ENCODE data around the gene SERPINB5. TPM values are rescaled to one million over a fixed set of nuclear protein-coding genes. Genes with fewer than 3 reads are reported as not detected.

Gene SERPINB5
- total and polyA plus RNA-seq, 2 of the 13 experiments (the other 11 are each of a cell fraction or from before 2014, with no cell fraction given), result not detected

DNA sequence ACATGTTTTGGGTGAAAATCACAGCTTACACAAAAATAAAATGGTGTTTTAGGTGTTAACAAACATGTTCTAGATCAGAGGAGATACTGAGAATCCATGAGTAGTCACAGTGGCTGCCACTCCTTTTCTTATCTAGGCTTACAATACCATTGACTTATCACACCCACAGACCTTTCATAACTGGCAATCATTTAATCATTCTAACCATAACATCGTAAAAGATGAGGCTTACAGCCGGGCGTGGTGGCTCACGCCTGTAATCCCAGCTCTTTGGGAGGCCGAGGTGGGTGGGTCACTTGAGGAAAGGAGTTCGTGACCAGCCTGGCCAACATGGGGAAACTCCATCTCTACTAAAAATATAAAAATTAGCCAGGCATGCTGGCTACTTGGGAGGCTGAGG, 18.8 kb upstream of the SERPINB5 start:
- H3K27ac ChIP-seq (ENCODE audit: extremely low read length, insufficient read depth, low read length), result no peak overlapping the region
- H3K79me2 ChIP-seq (ENCODE audit: insufficient read depth, low read length), result no peaks in the 10 kb centered on the region
- H3K4me3 ChIP-seq (replicated peaks in 1 of 3; ENCODE audit: insufficient read depth in 1 of 3, low read depth in 2 of 3, low read length in 3 of 3), result no peak overlapping the region
- H3K36me3 ChIP-seq (replicated peaks in 1 of 2; ENCODE audit: control insufficient read depth in 1 of 2, insufficient read depth in 2 of 2, low read length in 2 of 2), result no peaks in the 10 kb centered on the region
- intact Hi-C loops (cut with micrococcal nuclease; ENCODE audit: unreplicated experiment) (no loop called here), in situ Hi-C loops (cut with HindIII; ENCODE audit: extremely low pct_ligation_motif_present, low pct_unique_long_range_greater_than_20kb) (no loop called here)
- no peak overlapping the region for H3K4me2 ChIP-seq (ENCODE audit: low read depth, low read length)
- H2AFZ ChIP-seq (ENCODE audit: low read length), result no peak overlapping the region
- DNase-seq (ENCODE audit: low spot score) (no peak), ATAC-seq (no peak), FAIRE-seq (no peak)
- no peak for TF ChIP-seq ARNTL (CRISPR knock-in tag; IDR thresholded peaks at IDR 0.05)
- POLR2A ChIA-PET, result no interaction called here
- no peaks in the 10 kb centered on the region for H3K9me3 ChIP-seq (ENCODE audit: low read length)
- BruUV-seq (replicated peaks), result no TSS peak
- WGBS (ENCODE audit: low lambda C conversion rate), result 31% methylated on average over 6 of the region's 6 CpGs
- CTCF ChIA-PET (ENCODE audit: low intra/inter-chr PET ratio, low total read pairs), result no interaction called here
- H4K20me1 ChIP-seq (ENCODE audit: insufficient read depth, low read length), result no peaks in the 10 kb centered on the region
- no peak overlapping the region for H3K9ac ChIP-seq (ENCODE audit: insufficient read depth, low read depth, low read length)
- H3K4me1 ChIP-seq (ENCODE audit: insufficient read depth, low read length), result no peaks in the 10 kb centered on the region
- 0 out of 5 replicates have a peak, but pooled peaks cover 0 to 5% of the 10 kb centered on the region in 2 experiments for H3K27me3 ChIP-seq (ENCODE audit: control insufficient read depth in 1 of 2, insufficient read depth in 2 of 2, low read length in 2 of 2)

DNA sequence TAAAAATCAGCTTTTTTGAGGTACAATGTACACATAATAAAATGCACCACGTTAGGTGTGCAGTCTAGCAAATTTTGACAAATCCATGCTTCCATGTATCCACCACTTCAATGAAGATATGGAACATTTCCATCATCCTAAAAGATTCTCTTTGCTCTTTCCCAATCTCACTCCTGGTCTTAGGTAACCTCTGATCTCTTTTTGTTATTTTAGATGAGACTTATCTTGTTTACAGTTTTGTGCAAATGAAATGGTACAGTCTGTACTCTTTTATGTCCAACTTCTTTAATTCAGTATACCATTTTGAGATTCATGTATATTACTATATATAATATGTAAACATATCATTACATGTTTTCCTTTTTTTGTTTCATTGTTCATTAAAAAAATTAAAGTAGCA, 16.3 kb upstream of the SERPINB5 start:
- H3K9ac ChIP-seq (ENCODE audit: insufficient read depth, low read depth, low read length), result no peak overlapping the region
- no peak for TF ChIP-seq CEBPB (IDR thresholded peaks at IDR 0.05; ENCODE audit: borderline replicate concordance, low read depth, low read length)
- TF ChIP-seq HCFC1 (IDR thresholded peaks at IDR 0.05; ENCODE audit: low read depth, low read length), result no peak
- TF ChIP-seq ZSCAN21 (CRISPR knock-in tag; IDR thresholded peaks at IDR 0.05; ENCODE audit: borderline replicate concordance), result no peak
- no peak for TF ChIP-seq ZNF44 (CRISPR knock-in tag; IDR thresholded peaks at IDR 0.05)
- no peak for TF ChIP-seq HOXA9 (CRISPR knock-in tag; IDR thresholded peaks at IDR 0.05; ENCODE audit: borderline replicate concordance)
- TF ChIP-seq FIP1L1 (IDR thresholded peaks at IDR 0.05; ENCODE audit: borderline replicate concordance, insufficient read depth, low read depth, low read length), result no peak
- TF ChIP-seq NONO (IDR thresholded peaks at IDR 0.05), result no peak
- no peak for TF ChIP-seq NONO (CRISPR knock-in tag; conservative IDR thresholded peaks at IDR 0.05)
- TF ChIP-seq, protein P1, sequence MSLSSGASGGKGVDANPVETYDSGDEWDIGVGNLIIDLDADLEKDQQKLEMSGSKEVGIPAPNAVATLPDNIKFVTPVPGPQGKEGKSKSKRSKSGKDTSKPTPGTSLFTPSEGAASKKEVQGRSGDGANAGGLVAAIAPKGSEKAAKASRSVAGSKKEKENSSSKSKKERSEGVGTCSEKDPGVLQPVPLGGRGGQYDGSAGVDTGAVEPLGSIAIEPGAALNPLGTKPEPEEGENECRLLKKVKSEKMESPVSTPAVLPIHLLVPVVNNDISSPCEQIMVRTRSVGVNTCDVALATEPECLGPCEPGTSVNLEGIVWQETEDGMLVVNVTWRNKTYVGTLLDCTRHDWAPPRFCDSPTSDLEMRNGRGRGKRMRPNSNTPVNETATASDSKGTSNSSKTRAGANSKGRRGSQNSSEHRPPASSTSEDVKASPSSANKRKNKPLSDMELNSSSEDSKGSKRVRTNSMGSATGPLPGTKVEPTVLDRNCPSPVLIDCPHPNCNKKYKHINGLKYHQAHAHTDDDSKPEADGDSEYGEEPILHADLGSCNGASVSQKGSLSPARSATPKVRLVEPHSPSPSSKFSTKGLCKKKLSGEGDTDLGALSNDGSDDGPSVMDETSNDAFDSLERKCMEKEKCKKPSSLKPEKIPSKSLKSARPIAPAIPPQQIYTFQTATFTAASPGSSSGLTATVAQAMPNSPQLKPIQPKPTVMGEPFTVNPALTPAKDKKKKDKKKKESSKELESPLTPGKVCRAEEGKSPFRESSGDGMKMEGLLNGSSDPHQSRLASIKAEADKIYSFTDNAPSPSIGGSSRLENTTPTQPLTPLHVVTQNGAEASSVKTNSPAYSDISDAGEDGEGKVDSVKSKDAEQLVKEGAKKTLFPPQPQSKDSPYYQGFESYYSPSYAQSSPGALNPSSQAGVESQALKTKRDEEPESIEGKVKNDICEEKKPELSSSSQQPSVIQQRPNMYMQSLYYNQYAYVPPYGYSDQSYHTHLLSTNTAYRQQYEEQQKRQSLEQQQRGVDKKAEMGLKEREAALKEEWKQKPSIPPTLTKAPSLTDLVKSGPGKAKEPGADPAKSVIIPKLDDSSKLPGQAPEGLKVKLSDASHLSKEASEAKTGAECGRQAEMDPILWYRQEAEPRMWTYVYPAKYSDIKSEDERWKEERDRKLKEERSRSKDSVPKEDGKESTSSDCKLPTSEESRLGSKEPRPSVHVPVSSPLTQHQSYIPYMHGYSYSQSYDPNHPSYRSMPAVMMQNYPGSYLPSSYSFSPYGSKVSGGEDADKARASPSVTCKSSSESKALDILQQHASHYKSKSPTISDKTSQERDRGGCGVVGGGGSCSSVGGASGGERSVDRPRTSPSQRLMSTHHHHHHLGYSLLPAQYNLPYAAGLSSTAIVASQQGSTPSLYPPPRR (CRISPR knock-in tag; IDR thresholded peaks at IDR 0.05; ENCODE audit: borderline replicate concordance), result no peak
- TF ChIP-seq ZNF816 (CRISPR knock-in tag; IDR thresholded peaks at IDR 0.05; ENCODE audit: borderline replicate concordance), result no peak
- no peak for TF ChIP-seq ZFP62 (CRISPR knock-in tag; IDR thresholded peaks at IDR 0.05)
- TF ChIP-seq ZKSCAN8 (CRISPR knock-in tag; IDR thresholded peaks at IDR 0.05; ENCODE audit: borderline replicate concordance), result no peak
- TF ChIP-seq ARHGAP35 (CRISPR knock-in tag; IDR thresholded peaks at IDR 0.05; ENCODE audit: borderline replicate concordance), result no peak

More for the DNA sequence above, 16.3 kb upstream of the SERPINB5 start:
- DNase-seq (ENCODE audit: low spot score) (no peak), ATAC-seq (no peak), FAIRE-seq (no peak)
- H3K27ac ChIP-seq (ENCODE audit: extremely low read length, insufficient read depth, low read length), result no peak overlapping the region
- no peaks in the 10 kb centered on the region for H3K27me3 ChIP-seq (ENCODE audit: control insufficient read depth in 1 of 2, insufficient read depth in 2 of 2, low read length in 2 of 2)
- H3K36me3 ChIP-seq (replicated peaks in 1 of 2; ENCODE audit: control insufficient read depth in 1 of 2, insufficient read depth in 2 of 2, low read length in 2 of 2), result no peaks in the 10 kb centered on the region
- H4K20me1 ChIP-seq (ENCODE audit: insufficient read depth, low read length), result no peaks in the 10 kb centered on the region
- no peaks in the 10 kb centered on the region for H3K4me1 ChIP-seq (ENCODE audit: insufficient read depth, low read length)
- no peak overlapping the region for H3K4me3 ChIP-seq (replicated peaks in 1 of 3; ENCODE audit: insufficient read depth in 1 of 3, low read depth in 2 of 3, low read length in 3 of 3)
- H2AFZ ChIP-seq (ENCODE audit: low read length), result no peak overlapping the region
- BruUV-seq (replicated peaks), result no TSS peak
- in situ Hi-C loops (cut with HindIII; ENCODE audit: extremely low pct_ligation_motif_present, low pct_unique_long_range_greater_than_20kb) (no loop called here), intact Hi-C loops (cut with micrococcal nuclease; ENCODE audit: unreplicated experiment) (no loop called here)
- H3K4me2 ChIP-seq (ENCODE audit: low read depth, low read length), result no peak overlapping the region
- WGBS (ENCODE audit: low lambda C conversion rate), result 0% methylated on average over 1 of the region's 1 CpG
- POLR2A ChIA-PET, result no interaction called here
- H3K79me2 ChIP-seq (ENCODE audit: insufficient read depth, low read length), result no peaks in the 10 kb centered on the region
- no peaks in the 10 kb centered on the region for H3K9me3 ChIP-seq (ENCODE audit: low read length)
- CTCF ChIA-PET (ENCODE audit: low intra/inter-chr PET ratio, low total read pairs), result no interaction called here
